NCI-H1417 treated with DMSO at 0.1 percent for 48 hours (cell line): ENCODE measurements around the gene FRMD4B.
"Not testable (repeated sequence)": the region's sequence is repeated elsewhere in the genome, so short reads cannot be mapped to it uniquely, and the experiment has no call there.

ENCODE experiments used
- DNase-seq: peaks from one replicate; lab custom pipeline; 2025; lab: John Stamatoyannopoulos, UW

The FRMD4B gene

DNA sequence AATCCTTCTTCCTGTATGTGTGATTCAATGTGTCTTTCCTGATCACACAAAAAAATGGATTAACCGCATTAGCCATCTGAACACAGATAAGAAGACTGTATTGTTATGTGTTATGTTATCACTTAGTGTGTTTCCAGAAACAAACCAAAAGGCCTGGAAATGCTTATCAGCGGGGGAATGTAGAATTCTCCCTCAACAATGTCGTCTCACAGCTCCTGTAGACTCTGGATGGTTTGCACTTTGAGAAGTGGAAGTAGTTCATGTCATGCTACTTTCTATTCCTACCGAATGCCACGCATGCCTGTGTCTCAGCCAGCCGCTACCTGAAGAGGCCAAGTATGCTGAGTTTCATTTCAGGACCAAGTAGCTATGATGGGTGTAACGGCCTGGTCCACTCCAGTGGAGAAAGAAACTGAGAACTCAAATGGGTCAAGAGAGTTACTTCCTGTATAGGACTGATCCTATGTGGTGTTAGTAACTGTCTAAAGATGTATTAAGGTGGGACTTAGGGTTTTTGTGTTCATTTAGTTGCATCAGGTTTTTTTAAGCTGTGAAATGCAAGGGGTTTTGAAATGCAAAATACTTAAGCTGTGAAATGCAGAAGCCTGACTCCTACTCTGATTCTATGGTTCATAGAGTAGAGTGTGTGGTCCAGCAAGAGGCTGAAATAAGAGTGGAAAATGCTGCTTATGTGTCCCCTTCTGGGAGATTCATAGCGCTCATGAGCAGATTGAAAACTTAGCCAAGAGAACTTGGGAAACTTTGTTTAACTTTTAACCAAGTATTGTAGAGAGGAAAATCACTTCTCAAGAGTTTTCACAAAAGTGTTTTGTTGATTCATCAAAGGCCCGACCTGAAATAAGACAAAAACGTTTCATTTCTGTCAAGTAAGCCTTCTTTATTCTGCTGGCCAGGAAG lies 145.0 kb downstream of the FRMD4B start:
- DNase-seq: no peak

DNA sequence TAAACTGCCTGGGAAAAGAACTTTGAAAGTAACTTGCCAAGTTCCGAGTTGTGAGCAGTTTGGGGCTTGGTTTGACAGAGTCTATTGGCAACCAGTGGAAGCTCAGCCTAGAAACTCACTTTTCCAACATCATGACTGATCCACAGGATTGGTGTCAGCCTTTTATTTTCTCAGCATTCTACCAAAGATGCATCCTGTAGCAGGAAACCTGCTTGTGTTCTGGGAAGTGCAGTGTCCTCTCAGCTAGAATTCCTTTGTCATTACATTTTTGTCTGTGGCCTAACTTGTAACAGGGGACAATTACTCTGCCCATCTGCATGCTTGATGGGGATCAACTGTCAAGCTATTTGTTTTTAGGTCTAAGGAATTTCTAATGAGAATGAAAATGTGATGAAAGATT lies 146.8 kb downstream of the FRMD4B start:
- no peak for DNase-seq

DNA sequence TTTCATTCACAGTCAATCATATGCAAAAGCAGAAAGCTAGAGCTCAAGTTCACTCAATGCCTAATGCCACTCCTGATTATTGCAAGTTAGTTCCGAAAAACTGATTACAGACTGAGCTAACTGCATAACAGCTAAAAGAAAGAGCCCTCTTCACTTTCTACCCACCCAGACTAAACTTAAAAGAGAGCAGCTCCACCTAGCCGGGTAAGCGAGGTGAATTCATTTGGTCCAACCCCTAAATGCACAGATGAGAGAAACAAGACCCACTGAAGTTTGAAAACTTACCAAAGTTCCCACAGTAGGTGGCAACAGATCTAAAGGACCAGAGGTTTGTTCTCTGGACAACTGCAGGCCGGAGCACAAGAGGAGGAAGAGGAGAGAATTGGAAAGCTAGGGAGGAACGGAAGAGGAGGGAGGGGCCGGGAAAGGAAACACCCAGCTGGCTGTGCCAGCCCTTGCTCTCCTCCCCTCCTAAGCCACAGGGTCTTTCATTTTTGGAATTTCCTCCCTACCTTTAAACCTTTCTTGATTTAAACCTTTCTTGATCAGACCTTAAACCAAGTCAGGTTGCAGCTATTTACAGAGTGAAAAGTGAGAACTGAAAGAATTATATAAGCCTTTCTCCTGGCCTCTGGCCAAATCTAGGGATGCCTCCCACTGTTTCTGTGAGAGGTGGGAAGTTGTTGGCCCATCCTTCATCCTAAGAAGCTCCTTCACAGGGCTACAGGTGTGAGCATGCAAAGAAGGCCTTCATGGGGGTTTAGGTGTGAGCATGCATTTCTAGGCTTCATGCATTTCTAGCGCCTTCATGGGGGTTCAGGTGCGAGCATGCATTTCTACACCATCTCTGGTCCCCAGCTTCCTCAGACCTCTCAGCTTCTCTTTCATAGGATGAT lies 148.8 kb downstream of the FRMD4B start:
- no peak for DNase-seq

DNA sequence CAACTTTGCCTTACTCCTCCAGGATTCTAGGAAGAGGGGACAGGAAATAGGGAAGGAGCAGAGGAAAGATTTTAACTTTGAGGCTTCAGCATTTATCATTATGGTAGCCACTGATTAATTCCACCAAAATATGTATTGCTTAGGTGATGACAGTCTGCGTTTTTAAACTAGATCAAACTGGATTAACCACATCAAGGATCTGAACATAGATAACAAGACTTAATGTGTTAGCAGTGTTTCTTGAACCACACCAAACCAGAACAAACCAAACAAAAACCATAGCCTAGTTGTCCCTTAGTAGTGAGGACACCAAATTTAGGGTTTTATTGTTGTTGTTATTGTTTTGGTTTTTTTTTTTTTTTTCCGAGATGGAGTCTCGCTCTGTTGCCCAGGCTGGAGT lies 150.0 kb downstream of the FRMD4B start:
- DNase-seq: no peak

DNA sequence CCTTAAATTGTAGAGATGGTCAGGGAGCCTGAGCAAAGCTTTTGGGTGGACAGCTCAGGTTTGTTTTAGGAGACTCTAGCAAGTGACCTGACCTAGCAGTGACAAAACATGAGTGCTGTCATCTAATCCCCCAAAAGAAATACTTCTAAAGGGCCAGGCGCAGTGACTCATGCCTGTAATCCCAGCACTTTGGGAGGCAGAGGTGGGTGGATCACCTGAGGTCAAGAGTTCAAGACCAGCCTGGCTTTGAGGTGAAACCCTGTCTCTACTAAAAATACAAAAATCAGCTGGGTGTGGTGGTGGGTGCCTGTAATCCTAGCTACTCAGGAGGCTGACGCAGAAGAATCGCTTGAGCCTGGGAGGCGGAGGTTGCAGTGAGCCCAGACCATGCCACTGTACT lies 150.7 kb downstream of the FRMD4B start:
- not testable (repeated sequence) for DNase-seq

DNA sequence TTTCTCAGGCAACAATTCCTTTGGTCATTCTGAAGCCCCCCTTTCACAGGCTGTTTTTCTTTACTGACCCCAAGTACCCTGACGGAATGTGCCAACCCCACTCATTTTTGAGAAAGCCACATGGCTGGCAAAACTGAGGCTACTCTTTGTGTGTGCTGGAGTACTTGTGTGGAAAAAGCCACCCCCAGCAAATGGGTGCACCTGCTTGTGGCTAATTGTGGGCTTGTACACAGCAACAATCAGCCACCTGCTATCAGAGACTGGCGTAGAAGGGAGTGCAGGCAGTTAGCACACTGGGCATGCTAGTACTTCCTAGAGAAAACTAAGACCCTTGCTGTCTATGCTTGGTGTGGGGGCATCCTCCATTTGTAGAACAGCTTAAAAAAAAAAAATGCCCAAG lies 153.4 kb downstream of the FRMD4B start:
- DNase-seq: no peak

DNA sequence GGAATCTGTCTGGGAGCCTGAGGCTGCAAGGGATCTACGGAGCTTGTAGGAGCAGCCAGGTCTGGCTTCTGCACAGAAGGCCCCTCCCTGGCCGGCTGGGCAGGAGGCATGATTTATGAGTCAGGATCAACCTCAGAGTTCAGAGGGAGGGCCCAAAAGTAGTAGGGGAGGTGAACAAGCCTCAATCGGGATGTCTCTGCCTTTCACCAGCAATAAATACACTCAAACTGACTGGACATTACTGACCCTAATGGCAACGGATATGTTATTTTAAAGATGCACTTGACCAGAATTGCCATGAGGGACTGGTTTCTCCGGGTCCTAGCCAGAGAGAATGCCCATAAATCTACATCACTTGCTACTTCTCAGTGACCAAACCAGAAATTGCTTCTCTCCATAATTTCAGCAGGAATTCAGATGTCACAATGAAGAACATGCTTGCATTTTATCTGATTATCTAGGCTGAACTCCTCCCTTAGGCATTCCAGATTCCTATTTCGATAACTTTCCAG lies 153.9 kb downstream of the FRMD4B start:
- DNase-seq: no peak

DNA sequence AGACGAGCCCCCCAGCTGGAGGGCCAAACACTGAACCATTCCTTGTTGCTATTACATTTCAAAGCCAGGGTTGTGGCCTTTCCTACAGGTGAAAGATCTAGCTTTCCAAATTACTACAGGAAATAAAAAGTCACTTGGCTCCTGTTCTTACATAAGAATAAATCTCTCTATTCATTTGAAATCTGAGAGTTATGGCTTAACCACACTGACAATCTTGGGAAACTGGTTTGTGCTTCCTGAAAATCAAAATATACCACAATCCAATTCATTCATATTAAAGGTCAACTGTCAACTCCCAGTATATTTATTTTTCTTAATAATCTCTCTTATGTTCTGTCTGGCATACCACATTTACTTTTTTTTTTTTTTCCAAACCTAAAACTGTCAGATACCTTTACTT lies 159.8 kb downstream of the FRMD4B start:
- DNase-seq: no peak

DNA sequence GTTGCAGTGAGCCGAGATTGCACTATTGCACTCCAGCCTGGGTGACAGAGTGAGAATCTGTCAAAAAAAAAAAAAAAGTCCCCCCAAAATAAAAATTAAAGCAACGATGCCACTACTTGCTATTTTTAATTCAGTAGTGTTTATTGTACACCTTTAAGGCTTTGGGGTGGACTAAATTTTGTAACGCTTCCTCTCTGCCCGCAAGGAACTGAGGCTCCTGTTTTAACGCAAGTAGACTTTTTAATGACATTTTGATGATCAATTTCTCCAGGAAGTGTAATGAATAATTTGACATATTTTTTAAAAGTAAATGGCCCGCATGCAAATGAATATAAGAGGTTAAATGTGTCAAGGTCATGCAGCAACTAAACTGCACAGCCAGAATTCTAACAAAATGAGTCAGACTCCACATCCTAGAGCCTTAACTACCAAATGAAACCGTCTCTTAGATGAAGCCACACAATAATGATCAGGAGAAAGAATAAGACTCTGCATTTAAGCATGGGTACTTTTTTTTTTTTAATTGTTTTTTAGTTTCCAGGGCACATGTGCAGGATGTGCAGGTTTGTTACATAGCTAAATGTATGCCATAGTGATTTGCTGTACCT lies 166.7 kb downstream of the FRMD4B start:
- no peak for DNase-seq

DNA sequence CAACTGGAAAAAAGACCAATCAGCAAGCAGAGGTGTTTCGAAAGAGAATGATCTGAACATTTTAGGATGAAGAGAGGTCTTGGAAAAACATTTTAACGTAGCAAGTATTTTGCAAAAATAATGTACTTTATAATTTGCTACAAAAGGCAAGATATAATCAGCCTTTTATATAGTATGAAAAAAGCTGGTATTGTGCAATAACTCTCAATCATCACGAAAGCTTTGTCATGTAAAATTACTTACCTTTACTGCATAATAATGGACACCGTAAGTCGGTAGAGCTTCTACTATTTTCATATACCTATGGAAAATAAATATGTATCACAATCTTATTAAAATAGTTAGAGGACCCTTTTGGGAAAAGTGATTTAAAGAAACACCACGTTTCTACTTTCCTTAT lies 167.8 kb downstream of the FRMD4B start:
- no peak for DNase-seq

DNA sequence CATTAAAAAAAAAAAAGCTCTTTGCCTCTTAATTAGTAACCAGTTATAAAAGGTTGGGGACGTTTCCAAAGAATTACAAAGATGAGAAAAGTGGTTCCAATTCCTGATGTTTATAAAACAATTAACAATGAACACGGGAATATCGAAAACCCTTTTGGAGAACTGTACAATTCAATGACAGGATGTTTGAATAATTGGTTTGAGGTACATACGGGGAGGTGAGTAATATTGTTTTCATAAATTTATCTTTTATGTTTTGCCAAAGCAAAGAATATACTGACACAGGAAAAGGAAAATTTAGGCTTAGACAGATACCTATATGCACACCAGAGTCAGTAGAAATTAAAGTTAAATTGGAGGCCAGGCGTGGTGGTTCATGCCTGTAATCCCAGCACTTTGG lies 168.9 kb downstream of the FRMD4B start:
- DNase-seq: no peak

DNA sequence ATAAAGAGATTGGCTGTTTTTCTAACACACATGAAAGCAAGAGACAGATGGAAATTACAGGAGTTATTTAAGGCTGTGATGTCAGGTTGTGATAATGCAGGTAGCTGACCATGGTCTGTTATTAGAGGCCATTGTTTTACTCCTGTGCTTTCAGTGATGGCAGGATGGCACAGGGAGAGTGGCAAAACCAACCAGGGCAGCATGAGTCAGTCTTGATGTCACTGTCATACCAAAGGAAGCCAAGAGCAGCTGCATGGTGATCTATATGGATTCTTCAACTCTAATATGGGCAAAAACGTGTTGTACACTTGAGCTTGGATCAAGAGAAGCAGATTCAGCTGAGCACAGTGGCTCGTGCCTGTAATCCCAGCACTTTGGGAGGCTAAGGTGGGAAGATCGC lies 171.6 kb downstream of the FRMD4B start:
- DNase-seq: no peak

DNA sequence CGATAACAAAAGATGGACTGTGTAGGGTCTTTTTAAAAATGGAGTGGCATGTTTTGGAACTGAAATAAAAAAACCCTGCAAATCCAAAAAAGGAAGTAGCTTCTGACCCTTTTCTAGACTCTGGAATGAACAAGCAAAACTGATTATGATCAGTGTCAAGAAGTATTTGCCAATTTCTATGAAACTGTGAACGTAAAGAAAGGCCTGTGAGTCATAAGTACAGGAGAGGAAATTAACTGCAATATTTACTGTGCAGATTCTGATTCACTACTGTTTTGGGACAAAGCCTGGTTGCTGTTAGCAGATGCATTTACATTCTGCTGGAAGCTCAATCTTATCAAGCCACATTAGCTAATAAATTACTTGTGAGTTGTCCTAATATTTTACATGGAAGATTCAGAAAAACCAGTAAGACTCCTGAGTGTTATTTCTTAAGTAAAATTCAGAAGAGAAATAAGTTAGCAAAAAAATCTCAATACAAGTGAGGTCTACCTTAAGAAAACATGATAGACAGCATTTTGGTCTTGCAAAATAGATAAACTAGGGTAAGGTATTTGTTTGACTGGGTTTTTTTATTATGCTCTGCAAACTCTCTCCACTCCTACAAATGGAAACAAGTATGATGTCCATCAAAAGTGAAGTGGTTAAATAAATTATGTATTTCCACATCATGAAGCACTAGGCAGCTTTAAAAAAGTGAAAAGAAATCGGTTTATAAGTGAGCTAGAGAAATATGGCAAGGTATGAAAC lies 173.3 kb downstream of the FRMD4B start:
- DNase-seq: no peak

DNA sequence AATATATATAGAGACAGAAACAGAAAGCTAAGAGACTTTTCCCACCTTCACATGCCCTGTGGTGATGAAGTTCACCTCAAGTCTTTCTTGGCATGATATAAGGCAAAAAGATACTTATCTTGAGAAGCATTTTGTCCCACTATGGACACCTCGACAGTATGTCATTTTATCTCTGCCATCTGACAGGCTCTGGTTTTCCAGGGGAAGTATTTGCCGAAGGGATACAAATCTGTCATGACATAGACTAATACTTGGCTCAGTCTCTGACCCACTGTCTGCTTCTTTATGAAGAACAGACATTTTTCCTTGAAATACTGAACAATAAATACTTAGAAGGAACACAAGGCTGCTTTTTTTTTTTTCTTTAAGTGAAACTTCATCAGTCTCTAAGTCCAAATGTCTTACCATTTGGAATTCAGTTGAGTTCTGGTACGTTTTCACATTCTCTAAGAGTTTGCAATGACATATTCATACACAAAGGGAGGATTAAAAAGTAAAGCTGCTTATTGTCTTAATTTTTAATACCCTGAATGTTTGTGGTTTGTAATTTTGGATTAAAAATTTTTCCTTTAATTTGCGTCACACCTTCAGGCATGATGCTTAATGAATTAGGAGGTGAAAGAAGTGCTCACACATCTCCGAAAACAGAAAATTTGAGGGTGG lies 175.7 kb downstream of the FRMD4B start:
- no peak for DNase-seq

DNA sequence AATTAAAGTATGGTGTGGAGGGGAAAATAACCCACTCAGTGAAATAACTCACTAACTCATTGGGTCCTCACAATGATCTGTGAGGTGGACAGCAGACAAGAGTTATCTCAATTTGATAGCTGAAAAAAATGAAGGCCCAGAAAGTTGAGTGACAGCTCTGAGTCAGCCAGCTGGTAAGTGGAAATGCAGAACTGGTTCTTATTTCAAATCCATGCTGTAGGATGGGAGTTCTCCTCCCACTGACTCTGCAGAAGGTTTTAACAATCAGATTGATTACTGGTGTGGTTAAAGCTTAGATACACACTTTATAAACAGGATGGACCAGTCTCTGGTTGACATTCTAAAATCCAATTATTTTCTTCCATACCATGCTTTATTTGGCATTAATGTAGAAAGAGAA lies 176.5 kb downstream of the FRMD4B start:
- DNase-seq: no peak

DNA sequence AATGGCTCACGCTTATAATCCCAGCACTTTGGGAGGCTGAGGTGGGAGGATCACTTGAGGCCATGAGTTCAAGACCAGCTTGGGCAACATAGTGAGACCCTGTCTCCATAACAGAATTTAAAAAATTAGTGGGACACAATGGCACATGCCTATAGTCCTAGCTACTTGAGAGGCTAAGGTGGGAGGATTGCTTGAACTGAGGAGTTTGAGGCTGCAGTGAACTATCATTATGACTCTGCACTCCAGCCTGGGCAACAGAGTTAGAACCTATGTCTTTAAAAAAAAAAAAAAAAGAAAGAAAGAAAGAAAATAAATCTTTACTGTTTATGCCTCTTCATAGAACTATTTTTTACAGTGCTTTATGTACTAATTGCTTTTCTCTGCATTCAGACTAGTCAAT lies 178.9 kb downstream of the FRMD4B start:
- DNase-seq: no peak

DNA sequence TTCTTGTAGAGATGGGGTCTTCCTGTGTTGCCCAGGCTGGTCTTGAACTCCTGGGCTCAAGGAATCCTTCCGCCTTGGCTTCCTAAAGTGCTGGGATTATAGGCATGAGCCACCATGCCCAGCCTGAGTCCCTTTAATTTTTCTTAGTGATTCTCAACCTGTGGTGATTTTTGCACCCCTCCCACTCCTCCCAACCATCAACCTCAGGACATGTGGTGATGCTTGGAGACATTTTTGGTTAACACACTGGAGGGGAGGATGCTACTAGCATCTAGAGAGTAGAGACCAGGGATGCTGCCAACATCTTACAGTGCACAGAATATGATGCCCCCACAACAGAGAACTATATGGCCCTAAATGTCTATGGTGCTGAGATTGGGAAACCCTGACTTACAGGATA lies 180.5 kb downstream of the FRMD4B start:
- no peak for DNase-seq

DNA sequence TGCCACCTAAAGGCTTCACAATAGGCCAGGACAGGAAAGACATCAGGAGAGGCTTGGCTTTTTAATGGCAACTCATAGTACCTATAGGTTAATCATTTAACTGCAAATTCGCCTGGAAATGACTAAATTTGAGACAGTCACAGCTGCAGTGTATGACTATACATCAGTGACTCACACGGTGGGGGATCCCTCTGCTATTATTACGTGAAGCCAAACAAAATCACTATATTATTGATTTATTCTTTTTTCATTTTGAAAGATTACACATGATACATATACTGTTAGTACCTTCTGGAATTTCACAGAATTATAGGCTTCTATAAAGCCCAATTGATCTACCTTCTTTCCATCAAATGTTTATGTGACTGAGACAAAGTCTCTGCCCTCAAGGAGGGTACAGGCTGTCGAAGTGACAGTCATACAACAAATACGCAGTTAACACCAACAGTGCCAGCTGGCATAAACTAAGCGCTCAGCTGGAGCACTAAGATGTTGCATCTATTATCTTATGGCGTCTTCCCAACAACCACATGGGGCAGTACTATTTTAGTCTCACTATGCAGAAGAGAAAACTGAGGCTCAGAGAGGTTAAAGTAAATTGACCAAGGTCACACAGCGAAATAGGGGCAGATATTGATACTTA lies 181.5 kb downstream of the FRMD4B start:
- no peak for DNase-seq

DNA sequence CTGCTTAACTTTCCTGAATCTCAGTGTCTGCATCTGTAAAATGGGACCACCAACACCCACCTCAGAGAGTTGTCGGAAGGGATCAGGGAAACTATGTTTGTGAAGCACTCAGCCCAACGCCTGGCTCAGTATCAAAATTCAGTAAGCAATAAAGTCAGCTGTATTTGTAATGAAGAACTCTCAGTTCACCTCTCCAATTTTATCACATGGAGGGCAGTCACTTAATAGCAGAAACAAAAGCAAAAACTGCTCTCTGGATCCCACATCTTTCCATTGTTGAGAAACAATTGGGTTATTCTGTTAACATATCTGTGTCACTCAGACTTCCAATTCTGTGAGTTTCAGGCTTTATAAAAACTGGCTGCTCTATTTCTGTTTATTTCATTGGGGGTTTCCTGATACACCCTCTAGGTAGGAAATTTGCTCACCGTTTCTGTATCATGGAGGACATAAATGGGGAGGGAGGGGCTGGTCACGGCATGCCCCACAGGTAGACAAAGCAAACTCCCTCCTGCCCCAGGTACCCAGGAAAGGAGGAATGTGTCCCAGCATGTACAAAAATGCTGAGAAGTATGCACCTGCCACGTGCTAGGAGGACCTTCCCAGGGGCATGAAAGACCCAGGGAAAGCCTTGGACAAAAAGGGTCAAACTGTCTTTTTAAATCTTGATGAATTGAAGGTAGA lies 182.1 kb downstream of the FRMD4B start:
- no peak for DNase-seq

DNA sequence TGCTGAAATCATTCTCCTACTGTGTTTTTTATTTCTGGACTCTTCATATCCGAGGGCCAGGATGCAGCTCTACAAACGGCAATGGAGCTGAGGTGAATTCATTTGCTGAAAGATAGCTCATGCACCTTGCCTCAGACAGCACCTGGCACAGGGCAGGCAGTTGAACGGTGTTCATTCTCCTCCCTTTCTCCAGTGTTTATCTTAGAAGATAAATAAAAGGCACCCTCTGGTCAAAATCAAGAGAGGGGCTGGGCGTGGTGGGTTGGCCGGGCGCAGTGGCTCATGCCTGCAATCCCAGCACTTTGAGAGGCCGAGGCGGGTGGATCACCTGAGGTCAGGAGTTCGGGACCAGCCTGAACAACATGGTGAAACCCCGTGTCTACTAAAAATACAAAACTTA lies 184.2 kb downstream of the FRMD4B start:
- no peak for DNase-seq
